Right renal pelvis (tissue), 4 donors: ENCODE measurements around the gene IFITM10. TPM values are rescaled to one million over a fixed set of nuclear protein-coding genes. Genes with fewer than 3 reads are reported as not detected.

Experiments
- DNase-seq, 4 donors: peaks; one replicate each; pipeline ENCODE4 v3.0.0-alpha.2; 2013; ENCODE audit warnings: low read depth in 4 of 4, low spot score in 3 of 4, missing footprints in 1 of 4
- polyA plus RNA-seq, 4 donors: library from polyadenylated mRNA; unstranded; fragments of 120-200 nt; gene quantifications; one replicate each; pipeline ENCODE4 v1.2.1, GENCODE V29; 2013; ENCODE audit not compliant: insufficient read length in 4 of 4

IFITM10 gene
- polyA plus RNA-seq, 4 donors = 0.10 to 0.39 (median 0.21) TPM

- no peak for DNase-seq
Observed at GRCh38 chr11:1742371-1742770, 8.0 kb downstream of the IFITM10 start.

GRCh38 chr11:1741741-1742140 is 8.7 kb downstream of the IFITM10 start:
- DNase-seq = no peak

GRCh38 chr11:1740786-1741530 is 9.4 kb downstream of the IFITM10 start:
- no peak for DNase-seq

- DNase-seq = no peak
Observed at GRCh38 chr11:1739576-1739975, 10.8 kb downstream of the IFITM10 start.

- no peak for DNase-seq
Observed at GRCh38 chr11:1738380-1738779, 12.0 kb downstream of the IFITM10 start.

GRCh38 chr11:1737080-1737757 is 13.2 kb downstream of the IFITM10 start:
- DNase-seq = no peak

- DNase-seq = no peak
Observed at GRCh38 chr11:1736447-1736992, 13.9 kb downstream of the IFITM10 start.

GRCh38 chr11:1735271-1735670 is 15.1 kb downstream of the IFITM10 start:
- no peak for DNase-seq

GRCh38 chr11:1734641-1735081 is 15.7 kb downstream of the IFITM10 start:
- no peak for DNase-seq

- DNase-seq = no peak
Observed at GRCh38 chr11:1733716-1734640, 16.4 kb downstream of the IFITM10 start.

GRCh38 chr11:1733009-1733715 is 17.2 kb downstream of the IFITM10 start:
- no peak for DNase-seq

GRCh38 chr11:1732418-1733008 is 17.9 kb downstream of the IFITM10 start:
- no peak for DNase-seq

- DNase-seq = no peak
Observed at GRCh38 chr11:1731451-1732059, 18.8 kb downstream of the IFITM10 start.

- DNase-seq = no peak
Observed at GRCh38 chr11:1730059-1730629, 20.3 kb downstream of the IFITM10 start.

GRCh38 chr11:1729692-1730011 is 20.7 kb downstream of the IFITM10 start:
- DNase-seq = no peak

GRCh38 chr11:1728931-1729691 is 21.3 kb downstream of the IFITM10 start:
- no peak for DNase-seq

- DNase-seq = no peak
Observed at GRCh38 chr11:1728301-1728700, 22.1 kb downstream of the IFITM10 start.

GRCh38 chr11:1727861-1728260 is 22.5 kb downstream of the IFITM10 start:
- DNase-seq = no peak
